Mesenchymal stem cell (in vitro differentiated cells and primary cell): ENCODE results near the gene KLHL6.

ENCODE experiments used
- DNase-seq: peaks from one replicate; pipeline ENCODE4 v3.0.0-alpha.2; 2013
- H2AFZ ChIP-seq: one replicate; pipeline ENCODE4 v1.6.1; 2013; ENCODE audit warnings: low read depth, mild to moderate bottlenecking, control low read depth, inconsistent platforms, low read length, moderate library complexity
- H2AK5ac ChIP-seq: 2 replicates; pipeline ENCODE4 v1.6.1; 2013; ENCODE audit warnings: low read length, moderate library complexity, mild to moderate bottlenecking, inconsistent platforms; ENCODE audit not compliant: severe bottlenecking
- H2BK120ac ChIP-seq: one replicate; pipeline ENCODE4 v1.6.1; 2013; ENCODE audit warnings: low read depth, mild to moderate bottlenecking, inconsistent platforms, low read length, moderate library complexity
- H2BK12ac ChIP-seq, 2 experiments: one replicate each; pipeline ENCODE4 v1.6.1; 2013; ENCODE audit warnings: inconsistent platforms in 2 of 2, low read length in 2 of 2, mild to moderate bottlenecking in 2 of 2, moderate library complexity in 2 of 2, control low read depth in 1 of 2
- H2BK15ac ChIP-seq: one replicate; pipeline ENCODE4 v1.6.1; 2013; ENCODE audit warnings: mild to moderate bottlenecking, low read depth, inconsistent platforms; ENCODE audit not compliant: poor library complexity, severe bottlenecking
- H2BK5ac ChIP-seq: 2 replicates; pipeline ENCODE4 v1.6.1; 2013; ENCODE audit warnings: low read depth, mild to moderate bottlenecking, low read length, control low read depth, inconsistent platforms; ENCODE audit not compliant: poor library complexity, severe bottlenecking
- H3K14ac ChIP-seq, 2 experiments: one replicate each; pipeline ENCODE4 v1.6.1; 2013; ENCODE audit warnings: inconsistent platforms in 2 of 2, low read length in 2 of 2, control low read depth in 1 of 2, mild to moderate bottlenecking in 1 of 2, moderate library complexity in 1 of 2
- H3K18ac ChIP-seq, 2 experiments: one replicate each; pipeline ENCODE4 v1.6.1; 2013; ENCODE audit warnings: inconsistent platforms in 2 of 2, low read length in 2 of 2, control low read depth in 1 of 2, low read depth in 1 of 2, mild to moderate bottlenecking in 1 of 2
- H3K23ac ChIP-seq, 2 experiments: one replicate each; pipeline ENCODE4 v1.6.1; 2013; ENCODE audit warnings: inconsistent platforms in 2 of 2, low read length in 2 of 2, mild to moderate bottlenecking in 2 of 2, moderate library complexity in 2 of 2, control low read depth in 1 of 2
- H3K27ac ChIP-seq: 2 replicates; pipeline ENCODE4 v1.5.1; 2013; ENCODE audit warnings: mild to moderate bottlenecking, moderate library complexity, low read length, control low read depth, inconsistent platforms; ENCODE audit not compliant: poor library complexity, severe bottlenecking
- H3K27me3 ChIP-seq, 2 experiments: 2 replicates each; pipeline versions ENCODE4 v1.6.1 to v1.7.0; 2013; ENCODE audit warnings: low read length in 2 of 2, mild to moderate bottlenecking in 2 of 2, moderate library complexity in 2 of 2, control low read depth in 1 of 2, inconsistent platforms in 1 of 2; ENCODE audit not compliant: control insufficient read depth in 1 of 2, insufficient read depth in 1 of 2
- H3K36me3 ChIP-seq, 2 experiments: 2 replicates each; pipeline versions ENCODE4 v1.6.1 to v1.7.0; 2013; ENCODE audit warnings: low read length in 2 of 2, control low read depth in 1 of 2, inconsistent platforms in 1 of 2, low read depth in 1 of 2, mild to moderate bottlenecking in 1 of 2; ENCODE audit not compliant: insufficient read depth in 2 of 2, control insufficient read depth in 1 of 2
- H3K4ac ChIP-seq, 2 experiments: one replicate each; pipeline ENCODE4 v1.6.1; 2013; ENCODE audit warnings: inconsistent platforms in 2 of 2, low read length in 2 of 2, mild to moderate bottlenecking in 2 of 2, moderate library complexity in 2 of 2, control low read depth in 1 of 2, low read depth in 1 of 2
- H3K4me1 ChIP-seq: 2 replicates; pipeline ENCODE4 v1.6.1; 2013; ENCODE audit warnings: low read depth, low read length, control low read depth; ENCODE audit not compliant: control insufficient read depth, insufficient read depth
- H3K4me2 ChIP-seq: 2 replicates; pipeline ENCODE4 v1.6.1; 2013; ENCODE audit warnings: low read length, mild to moderate bottlenecking, inconsistent platforms; ENCODE audit not compliant: poor library complexity, severe bottlenecking
- H3K4me3 ChIP-seq, 2 experiments: 2 replicates each; pipeline versions ENCODE4 v1.5.1 to v1.7.0; 2013; ENCODE audit warnings: low read length in 2 of 2, mild to moderate bottlenecking in 2 of 2, control low read depth in 1 of 2, low read depth in 1 of 2; ENCODE audit not compliant: insufficient read depth in 1 of 2
- H3K79me1 ChIP-seq: replicated peaks from 2 replicates; pipeline ENCODE4 v1.6.1; 2013; ENCODE audit warnings: mild to moderate bottlenecking, control low read depth, low read length, inconsistent platforms; ENCODE audit not compliant: poor library complexity, severe bottlenecking
- H3K9ac ChIP-seq: 2 replicates; pipeline ENCODE4 v1.7.0; 2013; ENCODE audit warnings: mild to moderate bottlenecking, low read length, moderate library complexity
- H3K9me3 ChIP-seq: 2 replicates; pipeline ENCODE4 v1.7.0; 2013; ENCODE audit warnings: mild to moderate bottlenecking, low read length; ENCODE audit not compliant: control insufficient read depth
- H4K8ac ChIP-seq: one replicate; pipeline ENCODE4 v1.6.1; 2013; ENCODE audit warnings: inconsistent platforms, mild to moderate bottlenecking, low read length, moderate library complexity
- H4K91ac ChIP-seq: one replicate; pipeline ENCODE4 v1.6.1; 2013; ENCODE audit warnings: mild to moderate bottlenecking, low read length, inconsistent platforms
- WGBS: methylation state at CpG from one replicate; pipeline ENCODE4 v1.1.7; 2013; ENCODE audit warnings: mixed read lengths; 5-methylcytosine and 5-hydroxymethylcytosine counted together

KLHL6 gene

GRCh38 chr3:183538486-183538885 lies 17.0 kb downstream of the KLHL6 start:
- H4K8ac ChIP-seq, result no peak overlapping the region
- no peak overlapping the region for H3K4ac ChIP-seq
- no peak overlapping the region for H3K9ac ChIP-seq
- H3K18ac ChIP-seq, result no peak overlapping the region
- H3K14ac ChIP-seq, result no peak overlapping the region
- no peak overlapping the region for H3K23ac ChIP-seq
- H2BK120ac ChIP-seq, result no peak overlapping the region
- no peak overlapping the region for H2AFZ ChIP-seq
- no peaks in the 10 kb centered on the region for H3K9me3 ChIP-seq
- H2BK12ac ChIP-seq, result no peak overlapping the region
- no peaks in the 10 kb centered on the region for H3K79me1 ChIP-seq
- H2BK15ac ChIP-seq, result no peak overlapping the region
- H2BK5ac ChIP-seq, result no peak overlapping the region
- no peak overlapping the region for H4K91ac ChIP-seq
- H3K4me2 ChIP-seq, result no peak overlapping the region
- no peaks in the 10 kb centered on the region for H3K36me3 ChIP-seq
- H3K27me3 ChIP-seq, result peaks cover 0 to 17% of the 10 kb centered on the region in 2 experiments
- H3K4me1 ChIP-seq, result peaks cover 13% of the 10 kb centered on the region
- WGBS, result no CpG with 5 or more reads among the region's 1 CpG
- DNase-seq, result no peak
- H3K27ac ChIP-seq, result no peak overlapping the region
- no peak overlapping the region for H2AK5ac ChIP-seq
- H3K4me3 ChIP-seq, result no peak overlapping the region

- Histone ChIP-seq H3K27ac (peak overlapping the region; percentile 24), H2BK12ac (no peak overlapping the region), H3K9ac (no peak overlapping the region), H3K23ac (no peak overlapping the region), H4K91ac (no peak overlapping the region), H2AK5ac (no peak overlapping the region), H3K18ac (no peak overlapping the region), H3K36me3 (no peaks in the 10 kb centered on the region), H2BK120ac (no peak overlapping the region), H3K4me2 (no peak overlapping the region), H3K9me3 (no peaks in the 10 kb centered on the region), H3K14ac (no peak overlapping the region), H3K27me3 (peaks cover 7 to 28% of the 10 kb centered on the region in 2 experiments), H3K4me1 (peaks cover 13% of the 10 kb centered on the region), H2BK5ac (no peak overlapping the region), H3K4ac (no peak overlapping the region), H2AFZ (no peak overlapping the region), H3K4me3 (peak overlapping the region in 1 of 2 experiments; percentile 2), H2BK15ac (no peak overlapping the region), H4K8ac (no peak overlapping the region), H3K79me1 (no peaks in the 10 kb centered on the region)
- peak; percentile 54 for DNase-seq
- WGBS, result 87% methylated on average over 4 of the region's 4 CpGs
These were observed 18.2 kb downstream of the KLHL6 start for GRCh38 chr3:183537295-183537730.

GRCh38 chr3:183536238-183536880 lies 19.1 kb downstream of the KLHL6 start:
- Histone ChIP-seq H3K27ac (no peak overlapping the region), H3K4me1 (peaks cover 13% of the 10 kb centered on the region), H3K4me2 (no peak overlapping the region), H3K9ac (no peak overlapping the region), H4K91ac (no peak overlapping the region), H2BK5ac (no peak overlapping the region), H3K14ac (no peak overlapping the region), H3K9me3 (no peaks in the 10 kb centered on the region), H2BK15ac (no peak overlapping the region), H3K79me1 (no peaks in the 10 kb centered on the region), H2AK5ac (no peak overlapping the region), H2AFZ (no peak overlapping the region), H2BK120ac (no peak overlapping the region), H2BK12ac (no peak overlapping the region), H4K8ac (no peak overlapping the region), H3K23ac (no peak overlapping the region), H3K18ac (no peak overlapping the region), H3K4ac (no peak overlapping the region), H3K36me3 (no peaks in the 10 kb centered on the region), H3K4me3 (no peak overlapping the region), H3K27me3 (peaks cover 9 to 31% of the 10 kb centered on the region in 2 experiments)
- no peak for DNase-seq
- 91% methylated on average over 9 of the region's 9 CpGs for WGBS

- H3K36me3 ChIP-seq, result no peaks in the 10 kb centered on the region
- H3K79me1 ChIP-seq, result no peaks in the 10 kb centered on the region
- no peak overlapping the region for H3K4me3 ChIP-seq
- H3K18ac ChIP-seq, result no peak overlapping the region
- H2BK12ac ChIP-seq, result no peak overlapping the region
- H3K4me2 ChIP-seq, result no peak overlapping the region
- H3K27me3 ChIP-seq, result peaks cover 13 to 28% of the 10 kb centered on the region in 2 experiments
- DNase-seq, result peak; percentile 33
- no peak overlapping the region for H2BK120ac ChIP-seq
- peaks cover 13% of the 10 kb centered on the region for H3K4me1 ChIP-seq
- no peak overlapping the region for H4K8ac ChIP-seq
- no peak overlapping the region for H3K23ac ChIP-seq
- no peak overlapping the region for H3K4ac ChIP-seq
- H2BK5ac ChIP-seq, result no peak overlapping the region
- whole genome bisulfite sequencing, result 78% methylated on average over 4 of the region's 4 CpGs
- H2AFZ ChIP-seq, result no peak overlapping the region
- no peak overlapping the region for H2BK15ac ChIP-seq
- no peak overlapping the region for H2AK5ac ChIP-seq
- H3K9ac ChIP-seq, result no peak overlapping the region
- no peak overlapping the region for H3K27ac ChIP-seq
- no peak overlapping the region for H4K91ac ChIP-seq
- no peaks in the 10 kb centered on the region for H3K9me3 ChIP-seq
- no peak overlapping the region for H3K14ac ChIP-seq
These were observed 21.3 kb downstream of the KLHL6 start for GRCh38 chr3:183534249-183534648.
